H9 (cell line): Measurements from ENCODE around the gene RASGRF1. TPM values are rescaled to one million over a fixed set of nuclear protein-coding genes. Genes with fewer than 3 reads are reported as not detected.
A peak's percentile ranks its signal among the peaks of the same experiment; 100 is the strongest.

Experiments used
- DNase-seq: peaks from one replicate; pipeline ENCODE4 v3.0.0-alpha.2; 2017
- H2AFZ ChIP-seq: one replicate; pipeline ENCODE4 v1.6.1; 2013; ENCODE audit warnings: mild to moderate bottlenecking, low read length, control low read depth, moderate library complexity
- H2AK5ac ChIP-seq: 2 replicates; pipeline ENCODE4 v1.6.1; 2013; ENCODE audit warnings: low read length, control low read depth, mixed read lengths; ENCODE audit not compliant: insufficient read length
- H2BK120ac ChIP-seq: one replicate; pipeline ENCODE4 v1.6.1; 2013; ENCODE audit warnings: low read depth, mild to moderate bottlenecking, low read length, control low read depth, inconsistent platforms; ENCODE audit not compliant: poor library complexity, severe bottlenecking
- H2BK12ac ChIP-seq: 2 replicates; pipeline ENCODE4 v1.6.1; 2013; ENCODE audit warnings: low read length, control low read depth, mixed read lengths, low read depth; ENCODE audit not compliant: insufficient read length
- H2BK15ac ChIP-seq: 2 replicates; pipeline ENCODE4 v1.6.1; 2013; ENCODE audit warnings: low read depth, low read length, control low read depth
- H2BK20ac ChIP-seq: one replicate; pipeline ENCODE4 v1.6.1; 2013; ENCODE audit warnings: low read depth, mild to moderate bottlenecking, low read length, control low read depth, inconsistent platforms; ENCODE audit not compliant: poor library complexity, severe bottlenecking
- H2BK5ac ChIP-seq: 2 replicates; pipeline ENCODE4 v1.6.1; 2013; ENCODE audit warnings: low read length, control low read depth, mixed read lengths; ENCODE audit not compliant: insufficient read length
- H3K14ac ChIP-seq: 2 replicates; pipeline ENCODE4 v1.6.1; 2013; ENCODE audit warnings: low read length, control low read depth; ENCODE audit not compliant: insufficient read depth
- H3K18ac ChIP-seq: 2 replicates; pipeline ENCODE4 v1.6.1; 2013; ENCODE audit warnings: low read depth, mild to moderate bottlenecking, mixed read lengths, low read length, control low read depth; ENCODE audit not compliant: insufficient read length
- H3K23ac ChIP-seq: 2 replicates; pipeline ENCODE4 v1.6.1; 2013; ENCODE audit warnings: low read length, control low read depth, mixed read lengths, low read depth; ENCODE audit not compliant: insufficient read length
- H3K23me2 ChIP-seq: 2 replicates; pipeline ENCODE4 v1.6.1; 2013; ENCODE audit warnings: low read depth, mild to moderate bottlenecking, mixed read lengths, low read length, control low read depth; ENCODE audit not compliant: insufficient read length, poor library complexity, severe bottlenecking
- H3K27ac ChIP-seq: 2 replicates; pipeline ENCODE4 v1.5.1; 2013; ENCODE audit warnings: low read length, control low read depth, mixed read lengths, low read depth; ENCODE audit not compliant: insufficient read length
- H3K27me3 ChIP-seq: 2 replicates; pipeline ENCODE4 v1.6.1; 2013; ENCODE audit warnings: low read length, control low read depth, inconsistent platforms; ENCODE audit not compliant: insufficient read depth
- H3K4ac ChIP-seq: 2 replicates; pipeline ENCODE4 v1.6.1; 2013; ENCODE audit warnings: low read depth, mild to moderate bottlenecking, control low read depth, inconsistent platforms, low read length, moderate library complexity
- H3K4me1 ChIP-seq: 2 replicates; pipeline ENCODE4 v1.6.1; 2013; ENCODE audit warnings: low read length, control low read depth, inconsistent platforms; ENCODE audit not compliant: insufficient read depth
- H3K4me2 ChIP-seq: 2 replicates; pipeline ENCODE4 v1.6.1; 2013; ENCODE audit warnings: low read length, control low read depth, mixed read lengths; ENCODE audit not compliant: insufficient read length, insufficient read depth
- H3K56ac ChIP-seq: 2 replicates; pipeline ENCODE4 v1.6.1; 2013; ENCODE audit warnings: low read depth, mild to moderate bottlenecking, mixed read lengths, low read length, control low read depth; ENCODE audit not compliant: insufficient read length
- H3K79me1 ChIP-seq: 2 replicates; pipeline ENCODE4 v1.6.1; 2013; ENCODE audit warnings: low read depth, mild to moderate bottlenecking, moderate library complexity, low read length, control low read depth, inconsistent platforms; ENCODE audit not compliant: insufficient read depth, poor library complexity, severe bottlenecking
- H3K79me2 ChIP-seq: 2 replicates; pipeline ENCODE4 v1.6.1; 2013; ENCODE audit warnings: low read length, control low read depth, inconsistent platforms; ENCODE audit not compliant: insufficient read depth
- H3K9ac ChIP-seq: 2 replicates; pipeline ENCODE4 v1.6.1; 2013; ENCODE audit warnings: low read length, control low read depth, mixed read lengths; ENCODE audit not compliant: insufficient read length; ENCODE audit errors: extremely low read depth
- H3K9me3 ChIP-seq: one replicate; pipeline ENCODE4 v1.6.1; 2013; ENCODE audit warnings: low read depth, low read length, inconsistent platforms; ENCODE audit not compliant: control insufficient read depth
- H3T11ph ChIP-seq: one replicate; pipeline ENCODE4 v1.6.1; 2013; ENCODE audit warnings: mild to moderate bottlenecking, low read length, control low read depth, inconsistent platforms
- H4K20me1 ChIP-seq: one replicate; pipeline ENCODE4 v1.6.1; 2013; ENCODE audit not compliant: control insufficient read depth, insufficient read length, insufficient read depth
- H4K5ac ChIP-seq: 2 replicates; pipeline ENCODE4 v1.6.1; 2013; ENCODE audit warnings: low read depth, mild to moderate bottlenecking, mixed read lengths, low read length, control low read depth; ENCODE audit not compliant: insufficient read length
- H4K8ac ChIP-seq: replicated peaks from 2 replicates; pipeline ENCODE4 v1.6.1; 2013; ENCODE audit warnings: low read length, control low read depth, mixed read lengths, low read depth; ENCODE audit not compliant: insufficient read length
- H4K91ac ChIP-seq: 2 replicates; pipeline ENCODE4 v1.6.1; 2013; ENCODE audit warnings: low read depth, mild to moderate bottlenecking, moderate library complexity, mixed read lengths, low read length, control low read depth; ENCODE audit not compliant: insufficient read length
- H3K27ac Mint-ChIP-seq, 3 experiments: 2 replicates in 2 of 3; 3 replicates in 1 of 3; pipeline ENCODE4 v1.8.0; 2020 to 2021; ENCODE audit warnings: mixed read lengths in 3 of 3, mild to moderate bottlenecking in 1 of 3, moderate library complexity in 1 of 3
- H3K27me3 Mint-ChIP-seq: 2 replicates; pipeline ENCODE4 v1.8.0; 2021; ENCODE audit warnings: low read depth, mild to moderate bottlenecking, moderate library complexity, mixed read lengths
- H3K36me3 Mint-ChIP-seq, 3 experiments: 2 replicates in 2 of 3; 3 replicates in 1 of 3; pipeline ENCODE4 v1.8.0; 2020 to 2021; ENCODE audit warnings: low read depth in 3 of 3, mixed read lengths in 3 of 3; ENCODE audit not compliant: insufficient read depth in 1 of 3
- H3K4me1 Mint-ChIP-seq, 2 experiments: 2 replicates each; pipeline ENCODE4 v1.8.0; 2020; ENCODE audit warnings: mixed read lengths in 2 of 2
- H3K4me3 Mint-ChIP-seq, 2 experiments: 2 replicates in 1 of 2; 3 replicates in 1 of 2; pipeline ENCODE4 v1.8.0; 2020 to 2021; ENCODE audit warnings: mild to moderate bottlenecking in 2 of 2, mixed read lengths in 2 of 2, moderate library complexity in 1 of 2
- H3K9me3 Mint-ChIP-seq, 2 experiments: 2 replicates in 1 of 2; 3 replicates in 1 of 2; pipeline ENCODE4 v1.8.0; 2020; ENCODE audit warnings: mild to moderate bottlenecking in 2 of 2, mixed read lengths in 2 of 2, moderate library complexity in 1 of 2
- CTCF ChIP-seq: fragments of 200-600 bp; sonication (generic); conservative IDR thresholded peaks from 3 replicates; pipeline ENCODE4 v1.8.0; 2021; ENCODE audit warnings: antibody characterized with exemption, mild to moderate bottlenecking
- WGBS: extraction: QIAGEN DNeasy Blood & Tissue Kit; methylation state at CpG from one replicate; pipeline ENCODE4 v1.1.7; 2013; ENCODE audit warnings: missing lambda C conversion rate, low lambda C conversion rate, mixed read lengths; ENCODE audit not compliant: insufficient read length; ENCODE audit errors: extremely low coverage; 5-methylcytosine and 5-hydroxymethylcytosine counted together
- total RNA-seq: library from RNA; stranded (reverse); gene quantifications from 2 replicates; pipeline ENCODE4 v1.2.1, GENCODE V29; 2021

Gene RASGRF1
- total RNA-seq, 1 experiment from 2014 or later, result 0.48 TPM

DNA sequence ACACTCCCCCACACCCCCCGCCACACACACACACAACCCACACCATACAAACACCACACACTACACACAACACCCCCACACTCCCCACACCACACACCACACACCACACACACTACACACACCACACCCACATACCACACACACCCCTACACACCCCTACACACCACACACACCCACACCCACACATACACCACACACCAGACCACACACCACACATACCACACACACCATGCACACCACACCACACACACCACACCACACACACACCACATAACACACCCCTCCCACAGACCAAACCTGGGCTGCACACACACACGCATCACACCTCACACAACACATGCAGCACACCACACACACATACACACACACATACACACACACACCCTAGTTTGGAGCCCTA, 1.8 kb upstream of the RASGRF1 start:
- no peak overlapping the region for H3K56ac ChIP-seq
- H4K20me1 ChIP-seq, result peaks cover 4% of the 10 kb centered on the region
- peaks cover 5 to 7% of the 10 kb centered on the region in 2 experiments; a peak in 3 of 5 replicates for H3K9me3 Mint-ChIP-seq
- no peak overlapping the region for H2AFZ ChIP-seq
- H2BK120ac ChIP-seq, result no peak overlapping the region
- no peak overlapping the region for H3K9ac ChIP-seq
- H3K36me3 Mint-ChIP-seq, result no peaks in the 10 kb centered on the region; a peak in 2 of 7 replicates
- H3K4ac ChIP-seq, result no peak overlapping the region
- no peak overlapping the region for H2AK5ac ChIP-seq
- H3K27me3 Mint-ChIP-seq, result peaks cover 100% of the 10 kb centered on the region
- peaks cover 63% of the 10 kb centered on the region; the same call in 1 of the 2 replicates for H3K27me3 ChIP-seq
- no peak overlapping the region for H3K18ac ChIP-seq
- H3K9me3 ChIP-seq, result no peaks in the 10 kb centered on the region
- no peaks in the 10 kb centered on the region for H3K4me1 ChIP-seq
- no peaks in the 10 kb centered on the region for H3K79me1 ChIP-seq
- no peak for TF ChIP-seq CTCF
- H2BK20ac ChIP-seq, result no peak overlapping the region
- no peak overlapping the region for H3K27ac Mint-ChIP-seq
- no peak overlapping the region for H3K14ac ChIP-seq
- H3K4me3 Mint-ChIP-seq, result peak overlapping the region in 1 of 2 experiments; percentile 69; a peak in 2 of 5 replicates
- no peak overlapping the region for H3K4me2 ChIP-seq
- peak; percentile 19 for DNase-seq
- H2BK15ac ChIP-seq, result no peak overlapping the region
- no peak overlapping the region for H3K27ac ChIP-seq
- H3K4me1 Mint-ChIP-seq, result peaks cover 9 to 22% of the 10 kb centered on the region in 2 experiments
- peaks cover 27% of the 10 kb centered on the region for H3K23me2 ChIP-seq
- H4K5ac ChIP-seq, result no peak overlapping the region
- no peak overlapping the region for H4K91ac ChIP-seq
- no peak overlapping the region for H2BK5ac ChIP-seq
- H3T11ph ChIP-seq, result no peak overlapping the region
- H2BK12ac ChIP-seq, result no peak overlapping the region
- no peaks in the 10 kb centered on the region for H3K79me2 ChIP-seq
- no peak overlapping the region for H3K23ac ChIP-seq
- no peak overlapping the region for H4K8ac ChIP-seq
- no CpG with 5 or more reads among the region's 2 CpGs for WGBS
